Measurements from ENCODE around the gene BMP7.

The BMP7 gene

DNA sequence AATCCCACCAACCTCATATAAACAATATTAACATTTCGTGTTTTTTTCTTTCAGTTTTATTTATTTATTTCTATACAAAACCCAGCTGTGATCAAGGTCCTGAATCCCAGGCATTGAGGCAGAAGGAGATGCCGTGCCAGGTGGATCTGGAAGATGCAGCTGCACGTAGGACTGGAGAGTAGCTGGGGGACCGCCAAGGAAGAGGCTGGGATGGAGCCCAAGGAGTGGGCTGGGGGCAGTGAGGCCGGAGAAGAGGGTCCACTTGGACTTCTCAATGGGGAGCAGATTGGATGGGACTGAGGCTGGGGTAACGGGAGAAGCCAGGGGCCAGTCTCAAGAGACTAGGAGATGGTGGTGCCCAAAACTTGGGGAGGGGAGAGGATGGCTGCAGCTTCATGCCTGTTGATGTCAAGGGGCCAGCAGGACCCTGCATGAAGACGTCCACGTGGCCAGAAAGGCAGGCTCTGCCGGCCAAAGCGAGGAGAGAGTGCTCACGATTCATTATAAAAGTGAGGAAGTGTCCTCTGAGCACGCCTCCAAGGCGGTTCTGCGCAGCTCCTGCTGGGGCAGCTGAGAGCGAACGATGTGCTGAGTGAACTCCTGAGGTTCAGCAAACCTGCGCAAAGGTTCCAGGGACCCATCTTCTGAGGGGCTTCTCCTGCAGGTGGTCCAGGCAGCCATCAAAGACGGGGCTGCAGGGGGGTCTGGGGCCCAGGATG is 110.3 kb downstream of the BMP7 start:
- in situ Hi-C loops (cut with MboI; ENCODE audit: low sequenced_read_pairs), result no loop called here

DNA sequence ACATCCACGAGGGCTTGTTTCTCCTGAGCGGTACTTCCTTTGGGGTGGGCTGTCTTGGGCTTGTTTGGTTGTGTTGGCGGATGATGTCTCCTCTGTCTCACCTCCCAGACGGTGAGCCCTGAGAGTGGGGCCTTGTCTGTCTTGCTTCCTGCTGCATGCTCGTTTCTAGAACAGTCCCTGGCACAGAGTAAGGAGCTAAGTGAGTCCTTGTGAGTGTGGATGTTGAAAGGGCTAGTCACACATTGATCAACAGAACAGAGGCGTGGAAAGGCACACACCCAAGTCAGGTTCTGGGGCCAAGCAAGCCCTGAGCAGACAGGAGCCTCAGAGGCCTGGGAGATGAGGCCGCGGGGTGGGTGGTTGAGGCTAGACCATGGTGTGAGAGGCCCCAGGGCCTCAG is 111.0 kb downstream of the BMP7 start:
- in situ Hi-C loops (cut with MboI; ENCODE audit: low sequenced_read_pairs), result no loop called here

DNA sequence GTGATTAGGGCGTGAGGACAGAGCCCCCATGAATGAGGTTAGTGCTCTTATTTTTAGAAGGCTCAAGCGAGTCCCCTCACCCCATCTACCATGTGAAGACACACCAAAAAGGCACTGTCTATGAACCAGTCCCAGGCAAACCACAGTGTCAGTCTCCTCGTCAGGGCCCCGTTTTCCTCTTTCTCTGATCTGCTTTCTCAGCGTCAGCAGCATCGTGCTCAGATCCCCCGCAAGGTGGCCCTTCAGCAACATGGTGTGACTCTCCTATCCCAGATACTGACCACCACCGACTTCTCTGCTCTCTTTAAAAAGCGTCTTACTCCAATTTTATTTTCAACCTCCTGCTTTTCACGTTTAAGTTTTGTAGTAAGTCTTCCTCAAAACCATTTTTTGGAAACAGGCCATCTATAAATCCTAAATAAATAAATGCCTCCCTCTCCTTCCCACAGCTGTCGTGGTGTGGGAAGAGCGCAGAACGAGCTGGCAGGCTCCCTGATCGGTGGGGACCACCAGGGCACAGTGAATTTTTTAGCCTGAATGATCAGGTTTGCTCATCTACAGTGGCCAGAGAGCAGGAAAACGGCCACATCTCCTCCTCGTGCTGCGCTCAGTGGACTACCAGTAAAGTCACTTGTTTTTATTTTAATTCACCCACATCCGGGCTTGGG is 113.1 kb downstream of the BMP7 start:
- in situ Hi-C loops (cut with MboI; ENCODE audit: low sequenced_read_pairs), result no loop called here

DNA sequence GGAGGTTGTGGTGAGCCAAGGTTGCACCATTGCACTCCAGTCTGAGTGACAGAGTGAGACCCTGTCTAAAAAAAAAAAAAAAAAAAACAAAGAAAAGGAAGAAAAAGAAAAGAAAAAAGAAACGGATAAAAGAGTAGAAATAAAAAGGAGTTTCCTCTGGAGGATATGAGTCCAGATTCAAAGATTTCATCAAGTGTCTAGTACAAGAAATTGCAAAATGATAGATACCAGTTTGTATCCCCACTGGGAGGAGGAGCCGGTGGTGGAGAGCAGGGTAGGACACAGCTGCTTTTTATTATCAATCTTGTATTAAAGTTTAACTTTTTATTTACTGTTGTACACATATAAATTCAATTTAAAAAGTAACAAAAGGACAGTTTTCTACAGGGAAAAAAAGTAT is 113.9 kb downstream of the BMP7 start:
- in situ Hi-C loops (cut with MboI; ENCODE audit: low sequenced_read_pairs), result no loop called here

DNA sequence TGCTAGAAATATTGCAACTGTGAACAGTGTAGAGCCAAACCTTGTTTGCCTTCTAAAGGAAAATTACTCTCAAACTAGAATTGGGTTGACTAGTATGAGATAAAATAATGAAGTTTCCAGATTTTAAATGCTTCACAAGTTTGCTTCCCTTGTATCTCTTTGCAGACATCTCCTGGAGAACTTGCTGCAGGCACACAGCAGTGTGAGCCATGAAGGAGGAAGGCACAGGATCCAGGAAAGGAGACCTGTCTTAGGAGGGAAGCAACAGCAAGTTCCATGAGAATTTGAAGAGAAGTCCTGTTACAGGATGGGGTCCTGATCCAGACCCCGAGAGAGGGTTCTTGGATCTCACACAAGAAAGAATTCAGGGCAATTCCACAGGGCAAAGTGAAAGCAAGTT is 115.9 kb downstream of the BMP7 start:
- in situ Hi-C loops (cut with MboI; ENCODE audit: low sequenced_read_pairs), result no loop called here

DNA sequence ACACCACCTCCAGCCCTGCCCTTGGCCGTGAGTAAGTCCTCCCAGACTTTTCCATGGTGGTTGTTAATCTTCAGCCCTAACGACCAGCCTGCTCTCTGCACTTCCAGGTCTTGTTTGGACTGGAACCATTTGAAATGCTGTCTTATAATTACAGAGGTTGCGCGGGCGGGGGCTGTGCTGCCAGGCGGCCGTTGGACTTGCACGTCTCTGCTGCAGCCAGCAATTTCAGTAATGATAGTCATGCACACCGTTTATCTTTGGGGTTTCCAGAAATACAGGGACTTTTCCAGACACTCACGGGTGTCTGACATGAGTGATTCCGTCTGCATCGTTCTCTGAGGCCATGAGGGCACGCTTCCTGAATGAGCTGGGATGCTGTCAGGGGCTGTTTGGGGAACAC is 118.2 kb downstream of the BMP7 start:
- in situ Hi-C loops (cut with MboI; ENCODE audit: low sequenced_read_pairs), result no loop called here

DNA sequence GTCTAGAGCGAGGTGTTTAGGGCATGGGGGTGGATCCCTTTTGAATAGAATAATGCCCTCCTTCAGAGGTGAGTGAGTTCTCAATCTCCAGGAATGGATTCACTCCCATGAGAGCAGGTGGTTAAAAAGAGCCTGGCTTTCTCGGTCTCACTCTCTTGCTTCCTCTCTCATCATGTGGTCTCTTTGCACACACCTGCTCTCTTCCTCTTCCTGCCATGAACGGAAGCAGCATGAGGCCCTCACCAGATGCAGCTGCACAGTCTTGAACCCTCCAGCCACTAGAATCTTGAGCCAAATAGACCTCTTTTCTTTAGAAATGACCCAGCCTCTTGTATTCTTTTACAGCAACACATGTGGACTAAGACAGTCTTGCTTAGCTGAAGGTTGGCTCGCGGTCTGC is 119.3 kb downstream of the BMP7 start:
- in situ Hi-C loops (cut with MboI; ENCODE audit: low sequenced_read_pairs), result no loop called here

DNA sequence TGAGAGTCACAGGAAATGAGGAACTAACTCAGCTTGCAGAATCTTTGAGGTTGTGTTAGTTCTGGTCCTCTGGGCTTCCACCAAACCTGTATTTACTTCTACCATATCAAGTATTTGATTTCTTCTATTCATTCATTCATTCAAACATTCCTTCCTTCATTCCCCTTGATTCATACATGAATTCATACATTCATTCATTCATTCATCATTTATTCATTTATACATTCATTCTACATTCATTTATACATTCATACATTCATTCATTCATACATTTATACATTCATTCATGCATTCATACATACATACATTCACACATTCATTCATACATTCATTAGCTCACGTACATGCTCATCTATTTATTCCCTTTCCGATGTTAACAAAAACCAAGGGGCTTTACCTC is 120.3 kb downstream of the BMP7 start:
- in situ Hi-C loops (cut with MboI; ENCODE audit: low sequenced_read_pairs), result no loop called here

DNA sequence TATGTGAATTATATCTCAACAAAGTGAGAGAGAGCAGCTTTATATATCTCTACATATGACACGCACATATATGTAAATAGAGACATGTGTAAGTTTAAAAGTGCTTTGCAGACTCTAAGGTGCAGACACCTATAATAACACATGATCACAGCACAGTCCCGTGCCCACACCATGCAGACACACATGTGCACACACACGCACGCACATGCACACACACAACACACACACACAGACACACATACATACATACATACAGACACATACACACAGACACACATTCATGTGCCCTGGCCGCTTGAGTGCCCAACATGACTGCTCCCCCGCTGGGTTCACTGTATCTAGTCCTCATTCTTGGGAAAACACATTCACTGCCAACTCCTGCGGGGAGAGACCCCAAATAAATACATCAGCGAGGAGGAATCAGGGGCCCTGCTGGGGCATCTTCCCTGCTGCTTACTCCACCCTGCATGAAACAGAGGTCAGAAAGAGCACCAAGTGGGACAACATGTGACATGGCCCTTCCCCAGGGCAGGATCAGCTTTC is 121.3 kb downstream of the BMP7 start:
- in situ Hi-C loops (cut with MboI; ENCODE audit: low sequenced_read_pairs), result no loop called here

DNA sequence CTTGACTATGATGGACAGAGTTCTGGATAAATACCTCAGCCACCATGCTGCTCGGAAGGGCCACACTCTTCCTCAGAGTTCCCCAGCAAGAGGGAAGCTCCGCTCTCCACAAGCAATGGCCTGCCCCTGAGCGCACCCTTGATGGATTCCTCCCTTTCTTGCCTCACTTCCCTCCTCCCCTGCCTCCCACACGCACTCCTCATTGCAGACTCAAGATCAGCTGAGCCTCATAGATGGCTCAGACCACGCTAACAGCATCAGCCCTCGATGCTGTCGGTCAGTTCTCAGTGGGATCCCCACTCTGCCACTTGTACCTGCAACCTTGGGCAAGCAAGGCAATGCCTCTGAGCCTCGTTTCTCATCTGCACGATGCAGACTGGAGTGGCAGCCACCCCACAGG is 123.3 kb downstream of the BMP7 start:
- in situ Hi-C loops (cut with MboI; ENCODE audit: low sequenced_read_pairs), result no loop called here

DNA sequence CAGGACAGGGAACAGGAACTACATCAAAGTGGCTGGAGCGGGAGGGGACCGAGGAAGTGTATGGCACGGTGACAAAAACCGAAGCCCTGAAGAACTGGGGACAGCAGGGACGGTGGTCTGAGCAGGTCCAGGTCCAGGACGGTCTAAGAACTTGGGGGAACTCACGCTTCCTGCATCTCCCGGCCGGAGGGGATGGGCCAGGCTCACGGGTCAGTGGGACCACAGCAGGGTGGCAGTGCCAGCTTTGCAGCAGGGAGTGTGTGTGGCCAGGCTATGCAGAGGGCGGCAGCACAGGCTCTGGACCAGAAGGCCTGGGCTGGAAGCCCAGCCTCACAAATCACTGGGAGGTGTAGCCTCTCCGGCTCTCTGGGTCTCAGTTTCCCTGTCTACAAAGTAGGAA is 123.8 kb downstream of the BMP7 start:
- in situ Hi-C loops (cut with MboI; ENCODE audit: low sequenced_read_pairs), result no loop called here

DNA sequence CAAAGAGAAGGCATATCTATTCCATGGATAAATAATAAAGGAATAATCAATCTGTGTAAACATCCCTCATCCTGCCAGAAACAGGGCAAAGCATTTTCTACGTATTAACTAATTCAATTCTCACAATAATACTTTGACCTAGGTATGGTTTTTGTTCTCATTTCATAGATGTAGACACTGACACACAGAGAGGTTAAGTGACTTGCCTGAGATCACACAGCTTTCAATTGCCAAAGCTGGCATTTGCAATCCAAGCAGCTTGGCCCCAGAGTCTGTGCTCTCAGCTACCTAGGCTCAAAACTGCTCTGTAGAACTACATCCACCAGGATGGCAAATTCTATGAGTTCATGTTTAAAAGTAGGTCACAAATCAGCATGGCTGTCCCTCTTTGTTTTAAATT is 124.9 kb downstream of the BMP7 start:
- in situ Hi-C loops (cut with MboI; ENCODE audit: low sequenced_read_pairs), result no loop called here

DNA sequence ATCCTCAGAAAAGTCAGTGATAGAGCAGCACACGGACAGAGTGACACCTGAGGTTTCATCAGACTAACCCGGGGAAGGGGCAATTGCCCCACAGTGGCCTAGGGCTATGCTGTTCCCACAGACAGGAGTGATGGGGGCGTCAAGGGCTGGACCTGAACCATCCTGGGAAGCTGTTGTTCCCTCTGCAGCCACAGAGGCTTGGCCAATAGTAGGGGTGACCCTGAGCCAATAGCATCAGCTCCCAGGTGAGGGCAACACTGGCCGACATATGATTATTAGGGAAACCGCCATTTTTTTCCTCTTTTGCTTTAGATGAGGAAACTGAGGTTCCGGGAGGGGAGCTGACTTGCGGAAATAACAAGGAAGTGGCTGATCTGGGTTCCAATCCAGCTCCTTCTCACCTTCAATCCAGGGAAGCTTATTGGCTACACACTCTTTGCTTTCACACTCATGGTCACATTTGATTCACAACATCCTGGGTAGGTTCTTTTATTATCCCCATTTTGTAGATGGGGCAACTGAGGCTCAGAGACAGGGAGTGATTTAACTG is 126.0 kb downstream of the BMP7 start:
- in situ Hi-C loops (cut with MboI; ENCODE audit: low sequenced_read_pairs), result no loop called here

DNA sequence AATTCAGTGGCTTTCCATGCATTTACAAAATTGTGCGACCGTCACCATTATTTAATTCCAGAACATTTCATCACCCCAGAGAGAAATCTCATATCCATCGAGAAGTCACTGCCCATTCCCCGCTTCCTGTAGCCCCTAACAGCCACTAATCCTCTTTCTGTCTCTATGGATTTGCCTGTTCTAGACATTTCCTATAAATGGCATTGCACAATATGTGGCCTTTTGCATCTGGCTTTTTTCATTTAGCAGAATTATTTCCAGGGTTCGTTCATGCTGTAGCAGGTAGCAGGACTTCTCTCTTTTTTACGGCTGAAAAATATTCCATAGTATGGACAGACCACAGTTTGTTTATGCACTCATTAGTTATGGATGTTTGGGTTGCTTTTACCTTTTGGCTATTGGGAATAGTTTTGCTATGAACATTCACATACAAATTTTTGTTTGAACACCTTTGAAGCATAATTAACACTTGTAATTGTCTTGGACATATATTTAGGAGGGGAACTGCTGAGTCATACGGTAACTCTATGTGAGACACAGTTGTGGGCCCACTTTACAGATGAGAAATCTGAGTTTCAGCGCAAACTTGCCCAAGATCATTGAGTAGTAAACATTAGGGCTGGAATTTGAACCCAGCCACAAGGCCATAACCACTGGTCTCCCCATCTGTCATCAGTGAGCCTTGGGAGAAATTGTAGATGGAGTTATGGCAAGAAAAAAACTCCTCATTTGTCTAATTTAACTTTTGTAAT is 126.9 kb downstream of the BMP7 start:
- in situ Hi-C loops (cut with MboI; ENCODE audit: low sequenced_read_pairs), result no loop called here

DNA sequence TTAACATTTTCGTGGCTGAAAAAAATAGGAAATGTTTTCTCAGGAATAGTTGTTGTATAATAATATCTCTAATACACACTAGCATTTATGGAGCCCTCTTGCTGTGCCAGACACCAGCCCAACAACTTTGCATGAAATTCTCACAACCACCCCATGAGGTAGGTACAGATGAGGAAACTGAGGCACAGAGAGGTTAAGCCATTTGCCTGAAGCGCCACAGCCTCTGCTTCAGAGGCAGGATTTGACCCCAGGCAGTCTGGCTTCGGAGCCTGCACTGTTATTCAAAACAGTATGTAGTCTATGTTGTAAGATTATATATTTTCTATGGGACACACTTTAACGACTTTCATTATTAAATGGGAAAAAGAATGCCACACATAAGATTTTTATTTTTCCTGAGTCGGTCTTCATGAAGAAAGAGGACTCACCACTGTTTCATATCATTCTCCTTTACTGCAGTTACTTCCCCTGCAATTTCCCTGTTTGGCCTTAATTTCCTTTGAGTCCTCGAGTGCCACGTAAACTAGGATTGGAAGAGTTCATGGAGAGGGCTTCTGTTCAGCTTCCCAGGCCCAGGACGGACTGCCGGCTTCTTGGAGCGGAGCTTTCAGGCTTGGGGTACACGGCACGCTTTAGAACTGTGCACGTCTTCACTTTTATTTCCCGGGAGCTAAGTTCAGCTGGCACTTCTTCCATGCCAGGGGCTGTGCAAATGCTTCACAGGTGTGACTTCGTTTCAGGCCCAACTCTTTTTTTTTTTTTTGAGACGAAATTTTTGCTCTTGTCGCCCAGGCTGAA is 128.0 kb downstream of the BMP7 start:
- in situ Hi-C loops (cut with MboI; ENCODE audit: low sequenced_read_pairs), result no loop called here

DNA sequence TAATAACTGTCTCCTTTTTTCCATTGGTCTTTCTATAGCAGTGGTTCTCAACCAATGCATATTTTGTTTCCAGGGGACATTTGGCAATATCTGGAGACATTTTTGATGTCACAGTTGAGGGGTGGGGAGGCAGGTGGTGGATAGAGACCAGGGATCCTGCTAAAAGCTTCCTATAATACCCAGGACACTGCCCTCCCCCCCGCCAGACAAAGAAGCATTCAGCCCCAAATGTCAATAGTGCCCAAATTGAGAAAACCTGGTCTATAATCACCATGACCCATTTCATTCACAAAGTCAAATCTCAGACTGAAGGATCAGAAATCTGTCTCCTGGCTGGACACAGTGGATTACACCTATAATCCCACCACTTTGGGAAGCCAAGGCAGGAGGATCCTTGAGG is 128.8 kb downstream of the BMP7 start:
- in situ Hi-C loops (cut with MboI; ENCODE audit: low sequenced_read_pairs), result no loop called here

DNA sequence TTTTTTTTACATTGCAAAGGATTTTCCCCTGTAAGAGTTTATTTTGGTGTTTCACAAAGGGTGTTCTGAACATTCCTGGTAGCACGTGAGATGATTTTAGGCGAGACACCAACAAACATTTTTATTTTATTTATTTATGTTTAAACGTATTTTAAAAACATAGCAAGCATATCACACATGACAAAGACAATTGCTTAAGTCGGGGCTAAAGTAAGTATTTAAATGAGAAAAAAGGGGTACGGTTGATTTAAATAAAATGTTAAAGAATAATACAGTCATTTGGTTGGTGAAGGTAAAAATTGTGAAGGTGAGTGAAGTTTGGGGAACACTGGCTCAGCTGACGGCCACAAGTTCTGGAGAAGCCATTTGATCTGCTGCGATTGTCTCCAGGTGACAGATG is 129.7 kb downstream of the BMP7 start:
- in situ Hi-C loops (cut with MboI; ENCODE audit: low sequenced_read_pairs), result no loop called here

DNA sequence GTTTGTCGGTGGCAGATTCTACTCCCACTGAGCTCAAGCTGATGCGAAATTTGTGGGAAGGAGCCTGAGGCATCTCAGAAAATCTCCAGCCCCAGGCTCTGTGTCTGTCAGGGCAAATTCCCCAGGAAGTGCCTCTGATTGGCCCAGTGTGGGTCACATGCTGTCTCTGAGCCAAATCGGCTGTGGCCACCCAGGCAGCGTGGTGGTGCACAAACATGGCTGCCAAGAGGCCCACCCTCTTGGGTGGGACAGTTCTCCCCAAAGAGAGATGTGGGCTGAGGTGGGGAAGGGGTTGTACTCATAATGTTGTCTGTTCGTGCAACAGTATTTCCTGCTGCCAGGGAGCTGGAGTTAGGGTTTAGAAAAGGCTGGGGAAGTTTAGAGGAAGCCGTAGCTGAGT is 130.6 kb downstream of the BMP7 start:
- in situ Hi-C loops (cut with MboI; ENCODE audit: low sequenced_read_pairs), result no loop called here

DNA sequence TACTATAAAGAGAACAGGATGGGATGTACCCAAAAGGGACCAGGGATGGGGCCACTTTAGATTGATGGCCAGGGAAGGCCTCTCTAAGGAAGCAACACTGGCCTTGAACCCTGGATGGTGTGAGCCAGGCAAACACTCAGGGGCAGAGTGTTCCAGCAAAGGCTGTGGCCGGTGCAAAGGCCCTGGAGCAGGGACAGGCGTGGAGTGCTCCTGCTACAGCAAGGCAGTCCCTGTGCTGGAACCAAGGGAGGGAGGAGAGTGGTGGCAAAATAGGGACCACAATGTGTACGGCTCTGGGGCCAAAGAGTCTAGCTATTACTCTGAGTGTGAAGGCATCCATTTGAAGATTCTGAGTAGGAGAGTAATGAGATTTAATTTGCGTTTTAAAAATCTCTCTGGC is 131.6 kb downstream of the BMP7 start:
- in situ Hi-C loops (cut with MboI; ENCODE audit: low sequenced_read_pairs), result no loop called here

DNA sequence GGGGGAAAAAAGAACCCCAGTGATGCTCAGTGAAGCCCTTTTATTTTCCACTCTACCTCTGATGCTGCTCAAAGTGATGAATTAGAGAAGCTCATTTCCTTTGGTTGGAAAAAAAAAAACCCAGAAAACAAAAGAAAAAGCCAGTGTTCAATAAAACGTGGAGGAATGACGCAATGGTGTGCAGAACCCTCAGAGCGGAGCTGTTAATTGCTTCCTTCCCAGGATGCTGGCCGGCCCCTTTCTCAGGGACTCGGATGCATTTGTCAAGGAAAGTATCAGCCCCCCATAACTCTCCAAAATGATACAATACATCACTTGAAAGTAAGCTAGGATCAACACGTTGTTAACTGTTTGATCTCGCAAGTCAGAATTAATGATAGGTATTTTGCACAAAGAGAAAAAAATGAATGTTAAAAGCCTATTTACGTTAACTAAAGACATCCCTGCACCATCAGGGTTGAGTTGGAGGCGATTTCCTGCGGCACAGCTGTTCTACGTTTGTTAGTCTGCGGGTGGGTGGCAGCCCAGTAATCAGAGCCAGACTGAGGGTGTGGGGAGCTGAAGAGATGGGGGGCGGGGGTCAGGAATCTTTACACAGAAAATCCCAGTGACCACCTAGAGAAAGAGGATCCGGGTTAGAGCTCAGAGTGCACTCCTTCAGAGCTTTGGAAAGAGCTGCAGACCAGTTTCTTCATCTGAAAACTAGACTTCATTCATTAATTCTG is 132.4 kb downstream of the BMP7 start:
- in situ Hi-C loops (cut with MboI; ENCODE audit: low sequenced_read_pairs), result no loop called here

Data from HL-60/S4 treated with phorbol 12-myristate 13-acetate at 8.2 ng/mL for 4 days and 3 days (cell line).